Karpas-422 (cell line): Measurements from ENCODE around the gene SLC46A3. TPM values are rescaled to one million over a fixed set of nuclear protein-coding genes. Genes with fewer than 3 reads are reported as not detected.
"Not testable (repeated sequence)": the region's sequence is repeated elsewhere in the genome, so short reads cannot be mapped to it uniquely, and the experiment has no call there.

ENCODE experiments used
- DNase-seq: peaks from one replicate; pipeline ENCODE4 v3.0.0-alpha.2; 2015
- H2AFZ ChIP-seq: fragments of 200-600 bp; sonication (generic); 2 replicates; pipeline ENCODE4 v1.6.1; 2014; ENCODE audit warnings: antibody characterized with exemption, low read length, mixed read lengths
- H3K27ac ChIP-seq: fragments of 200-600 bp; sonication (generic); 2 replicates; pipeline ENCODE4 v1.5.1; 2014; ENCODE audit warnings: mild to moderate bottlenecking, low read length, moderate library complexity
- H3K27me3 ChIP-seq: fragments of 200-600 bp; sonication (generic); 2 replicates; pipeline ENCODE4 v1.6.1; 2014; ENCODE audit warnings: low read length, mixed read lengths
- H3K36me3 ChIP-seq: fragments of 200-600 bp; sonication (generic); 2 replicates; pipeline ENCODE4 v1.6.1; 2014; ENCODE audit warnings: low read length, mixed read lengths; ENCODE audit not compliant: insufficient read depth
- H3K4me1 ChIP-seq: fragments of 200-600 bp; sonication (generic); 2 replicates; pipeline ENCODE4 v1.6.1; 2014; ENCODE audit warnings: mild to moderate bottlenecking, low read length, mixed read lengths
- H3K4me2 ChIP-seq: fragments of 200-600 bp; sonication (generic); 2 replicates; pipeline ENCODE4 v1.6.1; 2014; ENCODE audit warnings: low read length, low read depth, mild to moderate bottlenecking; ENCODE audit not compliant: poor library complexity, severe bottlenecking
- H3K4me3 ChIP-seq: fragments of 200-600 bp; sonication (generic); 2 replicates; pipeline ENCODE4 v1.5.1; 2014; ENCODE audit warnings: mild to moderate bottlenecking, antibody characterized with exemption, low read length, mixed read lengths
- H3K79me2 ChIP-seq: fragments of 200-600 bp; sonication (generic); 2 replicates; pipeline ENCODE4 v1.6.1; 2014; ENCODE audit warnings: mild to moderate bottlenecking, low read length, mixed read lengths
- H3K9ac ChIP-seq: fragments of 200-600 bp; sonication (generic); 2 replicates; pipeline ENCODE4 v1.6.0; 2014; ENCODE audit warnings: low read length
- H3K9me2 ChIP-seq: fragments of 200-600 bp; sonication (generic), shearing (Covaris generic); replicated peaks from 2 replicates; pipeline ENCODE4 v1.6.0; 2014; ENCODE audit warnings: mild to moderate bottlenecking, low read length, moderate library complexity; ENCODE audit not compliant: insufficient read depth
- H3K9me3 ChIP-seq: fragments of 300-700, 200-600 bp; sonication (generic); 2 replicates; pipeline ENCODE4 v1.6.1; 2014; ENCODE audit warnings: low read length, mixed read lengths
- H4K20me1 ChIP-seq: fragments of 200-600 bp; sonication (generic); 2 replicates; pipeline ENCODE4 v1.6.1; 2014; ENCODE audit warnings: mild to moderate bottlenecking, antibody characterized with exemption, low read length, low read depth; ENCODE audit not compliant: insufficient read depth
- total RNA-seq: library from RNA; depleted of rRNA; stranded (reverse); fragments of >200 nt; shearing (Covaris generic); gene quantifications from 2 replicates; pipeline ENCODE4 v1.2.3, GENCODE V29; 2014; ENCODE audit warnings: low replicate concordance

SLC46A3 gene
- total RNA-seq, 1 experiment from 2014 or later, result 4.5 TPM

DNA sequence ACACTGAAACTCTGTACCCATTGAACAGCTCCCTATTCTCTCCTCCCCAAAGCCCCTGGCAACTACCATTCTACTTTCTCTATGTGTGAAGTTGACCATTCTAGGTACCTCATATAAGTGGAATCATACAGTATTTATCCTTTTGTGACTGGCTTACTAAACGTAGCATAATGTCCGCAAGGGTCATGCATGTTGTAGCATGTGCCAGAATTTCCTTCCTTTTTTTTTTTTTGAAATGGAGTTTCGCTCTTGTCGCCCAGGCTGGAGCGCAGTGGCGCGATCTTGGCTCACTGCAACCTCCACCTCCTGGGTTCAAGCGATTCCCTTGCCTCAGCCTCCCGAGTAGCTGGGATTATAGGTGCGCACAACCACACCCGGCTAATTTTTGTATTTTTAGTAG lies 23.7 kb upstream of the SLC46A3 start:
- H2AFZ ChIP-seq, H3K36me3 ChIP-seq, H3K4me1 ChIP-seq, H3K9me2 ChIP-seq, H3K4me2 ChIP-seq, DNase-seq, H3K79me2 ChIP-seq, H3K27ac ChIP-seq, H3K9ac ChIP-seq, H4K20me1 ChIP-seq, H3K27me3 ChIP-seq, H3K9me3 ChIP-seq, H3K4me3 ChIP-seq: not testable (repeated sequence)

- Histone ChIP-seq H3K27ac (no peak overlapping the region), H2AFZ (no peak overlapping the region), H3K9ac (no peak overlapping the region), H3K4me1 (no peaks in the 10 kb centered on the region), H3K4me2 (no peak overlapping the region), H3K9me2 (no peaks in the 10 kb centered on the region), H3K9me3 (no peaks in the 10 kb centered on the region), H3K36me3 (no peaks in the 10 kb centered on the region), H3K27me3 (no peaks in the 10 kb centered on the region), H3K79me2 (no peaks in the 10 kb centered on the region), H4K20me1 (no peaks in the 10 kb centered on the region), H3K4me3 (no peak overlapping the region)
- no peak for DNase-seq
These were observed 22.3 kb upstream of the SLC46A3 start for GRCh38 chr13:28741084-28741491.

- Histone ChIP-seq H3K4me1 (no peaks in the 10 kb centered on the region), H3K9ac (no peak overlapping the region), H3K9me2 (no peaks in the 10 kb centered on the region), H3K4me3 (no peak overlapping the region), H4K20me1 (no peaks in the 10 kb centered on the region), H3K9me3 (no peaks in the 10 kb centered on the region), H2AFZ (no peak overlapping the region), H3K79me2 (no peaks in the 10 kb centered on the region), H3K4me2 (no peak overlapping the region), H3K36me3 (no peaks in the 10 kb centered on the region), H3K27me3 (no peaks in the 10 kb centered on the region), H3K27ac (no peak overlapping the region)
- no peak for DNase-seq
These were observed 20.6 kb upstream of the SLC46A3 start for GRCh38 chr13:28739376-28739775.

DNA sequence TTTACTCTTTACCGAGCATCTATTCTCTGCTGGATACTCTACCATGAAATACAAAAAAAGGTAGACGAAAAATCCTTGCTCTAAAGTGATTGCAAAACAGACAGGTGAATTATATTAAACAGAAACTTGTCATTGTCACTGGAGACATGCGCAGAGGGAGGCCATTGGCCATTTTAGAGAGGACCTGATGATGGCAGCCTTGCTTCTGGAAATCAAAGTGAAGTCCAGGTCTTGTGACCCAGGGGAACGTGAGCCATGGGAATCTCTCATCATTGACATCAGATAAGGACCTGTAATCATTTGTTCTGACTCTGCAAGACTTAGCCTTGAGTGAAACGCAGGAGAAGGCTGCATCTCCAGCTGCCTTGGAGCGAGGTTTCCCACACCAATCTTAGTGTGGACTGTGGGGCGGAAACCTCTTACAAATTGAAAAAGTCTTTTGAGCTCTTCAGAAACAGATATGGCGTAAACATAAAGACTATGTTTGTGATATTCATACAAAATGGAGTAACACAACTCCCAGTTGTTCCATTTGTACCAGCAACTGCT lies 16.8 kb upstream of the SLC46A3 start:
- no peak for DNase-seq
- H3K9ac ChIP-seq, result no peak overlapping the region
- no peak overlapping the region for H3K4me2 ChIP-seq
- H3K27ac ChIP-seq, result no peak overlapping the region
- H4K20me1 ChIP-seq, result no peaks in the 10 kb centered on the region
- H3K79me2 ChIP-seq, result no peaks in the 10 kb centered on the region
- H3K9me3 ChIP-seq, result no peaks in the 10 kb centered on the region
- H3K4me1 ChIP-seq, result no peaks in the 10 kb centered on the region
- no peaks in the 10 kb centered on the region for H3K36me3 ChIP-seq
- no peaks in the 10 kb centered on the region for H3K27me3 ChIP-seq
- no peak overlapping the region for H2AFZ ChIP-seq
- no peaks in the 10 kb centered on the region for H3K9me2 ChIP-seq
- no peak overlapping the region for H3K4me3 ChIP-seq

DNA sequence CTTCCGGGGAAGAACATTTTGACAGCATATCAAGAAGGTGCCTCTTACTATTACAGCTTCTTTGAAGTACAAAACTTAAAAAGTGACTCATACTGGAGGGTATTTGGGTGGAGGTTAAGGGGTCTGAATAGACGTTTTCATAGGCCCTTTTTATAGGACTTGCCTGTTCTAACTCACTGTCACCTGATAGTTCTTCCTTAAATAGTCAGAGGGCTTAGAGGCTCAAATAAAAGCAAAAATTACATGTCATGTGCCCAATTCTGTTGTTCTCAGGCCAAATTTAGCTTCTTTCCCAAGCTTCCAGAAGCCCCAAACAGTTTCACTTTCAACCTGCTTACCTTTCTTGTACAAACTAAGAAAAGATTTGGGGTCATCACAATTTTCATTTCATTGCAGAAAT lies 16.1 kb upstream of the SLC46A3 start:
- no peaks in the 10 kb centered on the region for H3K27me3 ChIP-seq
- no peak for DNase-seq
- no peaks in the 10 kb centered on the region for H3K79me2 ChIP-seq
- H3K9me3 ChIP-seq, result no peaks in the 10 kb centered on the region
- no peak overlapping the region for H2AFZ ChIP-seq
- no peak overlapping the region for H3K4me2 ChIP-seq
- H4K20me1 ChIP-seq, result no peaks in the 10 kb centered on the region
- no peak overlapping the region for H3K4me3 ChIP-seq
- H3K9me2 ChIP-seq, result no peaks in the 10 kb centered on the region
- H3K9ac ChIP-seq, result no peak overlapping the region
- no peak overlapping the region for H3K27ac ChIP-seq
- H3K36me3 ChIP-seq, result no peaks in the 10 kb centered on the region
- H3K4me1 ChIP-seq, result no peaks in the 10 kb centered on the region

GRCh38 chr13:28730762-28731161 lies 12.0 kb upstream of the SLC46A3 start:
- DNase-seq, result no peak
- H2AFZ ChIP-seq, result no peak overlapping the region
- H3K36me3 ChIP-seq, result no peaks in the 10 kb centered on the region
- H4K20me1 ChIP-seq, result no peaks in the 10 kb centered on the region
- no peaks in the 10 kb centered on the region for H3K27me3 ChIP-seq
- no peak overlapping the region for H3K9ac ChIP-seq
- no peaks in the 10 kb centered on the region for H3K9me3 ChIP-seq
- H3K9me2 ChIP-seq, result no peaks in the 10 kb centered on the region
- H3K79me2 ChIP-seq, result no peaks in the 10 kb centered on the region
- H3K4me3 ChIP-seq, result no peak overlapping the region
- no peak overlapping the region for H3K27ac ChIP-seq
- H3K4me1 ChIP-seq, result no peaks in the 10 kb centered on the region
- H3K4me2 ChIP-seq, result no peak overlapping the region

DNA sequence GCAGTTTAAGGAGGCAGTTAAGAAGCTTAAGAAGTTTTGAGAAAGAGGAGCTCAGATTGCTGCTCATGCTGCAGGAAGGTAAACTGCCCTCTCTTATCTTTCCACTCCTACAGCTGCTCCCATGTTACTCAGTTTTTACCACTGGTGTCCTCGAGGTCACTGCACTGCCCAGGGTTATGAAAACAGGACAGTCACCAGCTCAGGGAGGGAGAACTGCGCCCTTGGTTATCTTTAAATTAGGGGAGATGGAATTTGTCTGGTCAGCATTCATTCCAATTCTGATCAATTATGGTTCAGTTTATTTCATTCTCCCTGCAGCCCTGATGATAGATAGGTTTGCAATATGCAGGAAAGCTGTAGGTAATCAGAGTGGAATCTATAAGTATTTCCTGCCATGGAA lies 10.8 kb upstream of the SLC46A3 start:
- H3K9ac ChIP-seq, result no peak overlapping the region
- H3K27me3 ChIP-seq, result no peaks in the 10 kb centered on the region
- H3K36me3 ChIP-seq, result no peaks in the 10 kb centered on the region
- no peak overlapping the region for H3K4me3 ChIP-seq
- no peak overlapping the region for H3K27ac ChIP-seq
- no peaks in the 10 kb centered on the region for H3K9me2 ChIP-seq
- H3K79me2 ChIP-seq, result no peaks in the 10 kb centered on the region
- H2AFZ ChIP-seq, result no peak overlapping the region
- H3K4me1 ChIP-seq, result no peaks in the 10 kb centered on the region
- no peak for DNase-seq
- H4K20me1 ChIP-seq, result no peaks in the 10 kb centered on the region
- no peaks in the 10 kb centered on the region for H3K9me3 ChIP-seq
- H3K4me2 ChIP-seq, result no peak overlapping the region

- Histone ChIP-seq H3K36me3 (no peaks in the 10 kb centered on the region), H3K4me1 (no peaks in the 10 kb centered on the region), H4K20me1 (no peaks in the 10 kb centered on the region), H3K4me3 (no peak overlapping the region), H3K4me2 (no peak overlapping the region), H3K9me3 (no peaks in the 10 kb centered on the region), H3K9me2 (no peaks in the 10 kb centered on the region), H3K79me2 (no peaks in the 10 kb centered on the region), H3K27ac (no peak overlapping the region), H3K27me3 (no peaks in the 10 kb centered on the region), H2AFZ (no peak overlapping the region), H3K9ac (no peak overlapping the region)
- no peak for DNase-seq
These were observed 9.9 kb upstream of the SLC46A3 start for GRCh38 chr13:28728642-28729041.
